ENCODE data around the gene DAB1. TPM values are rescaled to one million over a fixed set of nuclear protein-coding genes. Genes with fewer than 3 reads are reported as not detected.

The DAB1 gene
- polyA plus RNA-seq, 3 donors, result not detected

- Histone ChIP-seq H3K4me3 (replicated peaks in 1 of 3; ENCODE audit: low read depth in 2 of 3, low read length in 3 of 3) (no peak overlapping the region), H3K27me3 (ENCODE audit: control insufficient read depth in 2 of 2, insufficient read depth in 2 of 2, low read length in 2 of 2) (no peaks in the 10 kb centered on the region), H3K9ac (ENCODE audit: insufficient read depth, low read length, poor library complexity, severe bottlenecking) (no peak overlapping the region), H3K36me3 (replicated peaks in 1 of 2; ENCODE audit: control insufficient read depth in 1 of 2, insufficient read depth in 2 of 2, low read length in 2 of 2) (no peaks in the 10 kb centered on the region), H3K4me1 (ENCODE audit: control insufficient read depth in 1 of 2, insufficient read depth in 2 of 2, low read length in 2 of 2) (no peaks in the 10 kb centered on the region), H2AFZ (ENCODE audit: insufficient read depth, low read depth, low read length, poor library complexity, severe bottlenecking) (no peak overlapping the region), H3K79me2 (ENCODE audit: insufficient read depth, low read length) (no peaks in the 10 kb centered on the region), H4K20me1 (ENCODE audit: insufficient read depth, low read length) (no peaks in the 10 kb centered on the region), H3K9me3 (replicated peaks in 1 of 2; ENCODE audit: control insufficient read depth in 1 of 2, insufficient read depth in 1 of 2, low read length in 2 of 2) (no peaks in the 10 kb centered on the region), H3K4me2 (replicated peaks; ENCODE audit: extremely low read depth, low read length, poor library complexity, severe bottlenecking) (no peak overlapping the region), H3K27ac (ENCODE audit: low read depth in 1 of 2, low read length in 2 of 2) (no peak overlapping the region)
- no peak overlapping the region for H3K27ac Mint-ChIP-seq
- no peak for TF ChIP-seq CTCF (IDR thresholded peaks at IDR 0.05)
- no peaks in the 10 kb centered on the region for H3K4me1 Mint-ChIP-seq
- no peaks in the 10 kb centered on the region for H3K36me3 Mint-ChIP-seq
- no peak for DNase-seq
- intact Hi-C loops (cut with micrococcal nuclease), result no loop called here
- peaks cover 0 to 4% (median 0%) of the 10 kb centered on the region in 7 donors for H3K9me3 Mint-ChIP-seq
- 29% methylated on average over 1 of the region's 4 CpGs for WGBS (ENCODE audit: insufficient coverage)
- peaks cover 0 to 1% (median 0%) of the 10 kb centered on the region in 3 donors for H3K27me3 Mint-ChIP-seq (ENCODE audit: low read depth in 3 of 3)
- no peak overlapping the region for H3K4me3 Mint-ChIP-seq
Observed at GRCh38 chr1:57066980-57067610, 356.8 kb downstream of the DAB1 start.

- H3K4me3 Mint-ChIP-seq, result no peak overlapping the region
- Histone ChIP-seq H3K9me3 (replicated peaks in 1 of 2; ENCODE audit: control insufficient read depth in 1 of 2, insufficient read depth in 1 of 2, low read length in 2 of 2) (no peaks in the 10 kb centered on the region), H4K20me1 (ENCODE audit: insufficient read depth, low read length) (no peaks in the 10 kb centered on the region), H3K4me1 (ENCODE audit: control insufficient read depth in 1 of 2, insufficient read depth in 2 of 2, low read length in 2 of 2) (no peaks in the 10 kb centered on the region), H3K9ac (ENCODE audit: insufficient read depth, low read length, poor library complexity, severe bottlenecking) (no peak overlapping the region), H3K27ac (ENCODE audit: low read depth in 1 of 2, low read length in 2 of 2) (no peak overlapping the region), H3K36me3 (replicated peaks in 1 of 2; ENCODE audit: control insufficient read depth in 1 of 2, insufficient read depth in 2 of 2, low read length in 2 of 2) (no peaks in the 10 kb centered on the region), H3K27me3 (ENCODE audit: control insufficient read depth in 2 of 2, insufficient read depth in 2 of 2, low read length in 2 of 2) (no peaks in the 10 kb centered on the region), H3K79me2 (ENCODE audit: insufficient read depth, low read length) (no peaks in the 10 kb centered on the region), H2AFZ (ENCODE audit: insufficient read depth, low read depth, low read length, poor library complexity, severe bottlenecking) (no peak overlapping the region), H3K4me3 (replicated peaks in 1 of 3; ENCODE audit: low read depth in 2 of 3, low read length in 3 of 3) (no peak overlapping the region), H3K4me2 (replicated peaks; ENCODE audit: extremely low read depth, low read length, poor library complexity, severe bottlenecking) (no peak overlapping the region)
- intact Hi-C loops (cut with micrococcal nuclease), result no loop called here
- no peak overlapping the region for H3K27ac Mint-ChIP-seq
- peaks cover 0 to 2% (median 0%) of the 10 kb centered on the region in 3 donors for H3K27me3 Mint-ChIP-seq (ENCODE audit: low read depth in 3 of 3)
- TF ChIP-seq CTCF (IDR thresholded peaks at IDR 0.05), result no peak
- no peaks in the 10 kb centered on the region for H3K36me3 Mint-ChIP-seq
- no peak for DNase-seq
- H3K4me1 Mint-ChIP-seq, result no peaks in the 10 kb centered on the region
- 90% methylated on average over 2 of the region's 3 CpGs for WGBS (ENCODE audit: insufficient coverage)
- peaks cover 0 to 4% (median under 1%) of the 10 kb centered on the region in 7 donors for H3K9me3 Mint-ChIP-seq
Observed at GRCh38 chr1:57065442-57065841, 358.4 kb downstream of the DAB1 start.

Measured in CD14-positive monocyte (primary cell).